ENCODE data around the gene SIGLEC7. TPM values are rescaled to one million over a fixed set of nuclear protein-coding genes. Genes with fewer than 3 reads are reported as not detected.

Gene SIGLEC7
- total RNA-seq, 1 donor from 2014 or later: not detected

DNA sequence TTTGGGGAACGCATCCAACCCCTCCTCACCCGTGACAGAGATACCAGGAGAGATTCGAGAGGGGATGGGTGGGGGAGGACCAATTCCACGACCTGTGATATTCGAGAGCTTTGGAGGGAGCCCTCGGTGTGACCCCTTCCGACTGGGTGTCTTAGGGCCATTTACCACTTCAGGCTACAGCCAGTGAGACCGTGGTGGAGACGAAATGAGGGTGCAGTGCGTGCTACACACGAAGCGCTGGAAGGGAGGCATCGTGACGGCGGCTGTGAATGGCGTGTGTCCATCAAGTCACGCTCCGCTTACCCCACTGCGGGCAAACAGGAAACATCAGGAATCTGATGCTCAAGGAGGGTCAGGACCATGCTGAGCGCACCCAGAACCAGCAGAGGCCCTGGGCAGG is 44.3 kb upstream of the SIGLEC7 start:
- no peaks in the 10 kb centered on the region for H3K79me2 ChIP-seq (ENCODE audit: low read depth)
- Mint-ChIP-seq H3K27ac (no peak overlapping the region), H3K4me1 (peaks cover 2% of the 10 kb centered on the region), H3K36me3 (peaks cover 2% of the 10 kb centered on the region), H3K27me3 (ENCODE audit: insufficient read depth, low read depth) (peaks cover 3% of the 10 kb centered on the region), H3K9me3 (no peaks in the 10 kb centered on the region), H3K4me3 (no peak overlapping the region)
- H2AFZ ChIP-seq (replicated peaks): no peak overlapping the region
- H3K27me3 ChIP-seq: no peaks in the 10 kb centered on the region
- TF ChIP-seq EZH2 (IDR thresholded peaks at IDR 0.05) (no peak), EZH2phosphoT487 (IDR thresholded peaks at IDR 0.05) (no peak)
- TF ChIP-seq, protein P1, sequence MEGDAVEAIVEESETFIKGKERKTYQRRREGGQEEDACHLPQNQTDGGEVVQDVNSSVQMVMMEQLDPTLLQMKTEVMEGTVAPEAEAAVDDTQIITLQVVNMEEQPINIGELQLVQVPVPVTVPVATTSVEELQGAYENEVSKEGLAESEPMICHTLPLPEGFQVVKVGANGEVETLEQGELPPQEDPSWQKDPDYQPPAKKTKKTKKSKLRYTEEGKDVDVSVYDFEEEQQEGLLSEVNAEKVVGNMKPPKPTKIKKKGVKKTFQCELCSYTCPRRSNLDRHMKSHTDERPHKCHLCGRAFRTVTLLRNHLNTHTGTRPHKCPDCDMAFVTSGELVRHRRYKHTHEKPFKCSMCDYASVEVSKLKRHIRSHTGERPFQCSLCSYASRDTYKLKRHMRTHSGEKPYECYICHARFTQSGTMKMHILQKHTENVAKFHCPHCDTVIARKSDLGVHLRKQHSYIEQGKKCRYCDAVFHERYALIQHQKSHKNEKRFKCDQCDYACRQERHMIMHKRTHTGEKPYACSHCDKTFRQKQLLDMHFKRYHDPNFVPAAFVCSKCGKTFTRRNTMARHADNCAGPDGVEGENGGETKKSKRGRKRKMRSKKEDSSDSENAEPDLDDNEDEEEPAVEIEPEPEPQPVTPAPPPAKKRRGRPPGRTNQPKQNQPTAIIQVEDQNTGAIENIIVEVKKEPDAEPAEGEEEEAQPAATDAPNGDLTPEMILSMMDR (IDR thresholded peaks at IDR 0.05): no peak
- H3F3A ChIP-seq (ENCODE audit: low read depth): no peaks in the 10 kb centered on the region
- no peak for DNase-seq (ENCODE audit: low spot score)
- no peaks in the 10 kb centered on the region for H3K36me3 ChIP-seq
- peaks cover 6% of the 10 kb centered on the region for H4K20me1 ChIP-seq (ENCODE audit: low read depth)
- no peak overlapping the region for H3K4me3 ChIP-seq
- no peak overlapping the region for H3K4me2 ChIP-seq
- H3K9ac ChIP-seq: no peak overlapping the region
- H3K4me1 ChIP-seq: no peaks in the 10 kb centered on the region
- no peaks in the 10 kb centered on the region for H3K9me3 ChIP-seq (ENCODE audit: low read depth)
- no peak overlapping the region for H3K27ac ChIP-seq

DNA sequence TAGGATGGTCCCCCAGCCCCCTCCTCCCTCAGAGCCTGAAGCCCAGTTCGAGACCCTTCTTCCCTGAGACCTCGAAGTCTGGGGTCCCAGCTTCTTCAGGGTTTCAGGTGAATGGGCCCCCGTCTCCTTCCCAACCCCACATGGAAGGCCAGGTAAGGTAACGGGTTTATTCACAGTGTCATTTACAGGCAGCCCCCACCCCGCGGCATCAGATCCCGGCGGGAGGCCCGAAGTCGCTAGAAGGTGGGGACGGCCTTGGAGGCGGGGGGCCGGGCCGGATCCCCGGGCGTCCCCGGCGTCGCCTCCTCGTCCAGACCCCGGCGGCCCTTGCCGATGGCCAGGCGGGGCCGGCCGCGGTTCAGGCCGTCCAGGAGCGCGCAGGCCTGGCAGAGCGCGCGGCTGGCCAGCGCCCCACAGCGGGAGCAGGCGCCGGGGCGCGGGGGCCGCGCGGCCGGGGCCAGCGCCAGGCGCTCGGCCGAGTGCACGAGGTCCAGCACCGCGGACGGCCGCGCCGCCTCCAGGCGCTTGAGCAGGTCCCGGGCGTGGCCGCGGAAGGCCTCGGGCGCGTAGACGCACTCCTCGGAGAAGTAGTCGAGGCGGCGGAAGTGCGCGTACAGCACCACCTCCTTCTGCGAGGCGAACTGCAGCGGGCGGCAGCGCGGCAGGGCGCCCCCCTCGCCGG is 43.6 kb upstream of the SIGLEC7 start:
- no peak overlapping the region for H3K4me2 ChIP-seq
- no peaks in the 10 kb centered on the region for H3F3A ChIP-seq (ENCODE audit: low read depth)
- no peaks in the 10 kb centered on the region for H3K4me1 ChIP-seq
- H4K20me1 ChIP-seq (ENCODE audit: low read depth): peaks cover 6% of the 10 kb centered on the region
- H3K9me3 Mint-ChIP-seq: no peaks in the 10 kb centered on the region
- no peak overlapping the region for H3K4me3 Mint-ChIP-seq
- TF ChIP-seq EZH2phosphoT487 (IDR thresholded peaks at IDR 0.05): no peak
- TF ChIP-seq EZH2 (IDR thresholded peaks at IDR 0.05): no peak
- TF ChIP-seq, protein P1 (IDR thresholded peaks at IDR 0.05): no peak
- no peak overlapping the region for H2AFZ ChIP-seq (replicated peaks)
- H3K27me3 Mint-ChIP-seq (ENCODE audit: insufficient read depth, low read depth): peaks cover 3% of the 10 kb centered on the region
- H3K4me3 ChIP-seq: no peak overlapping the region
- no peaks in the 10 kb centered on the region for H3K36me3 ChIP-seq
- peaks cover 2% of the 10 kb centered on the region for H3K36me3 Mint-ChIP-seq
- H3K9me3 ChIP-seq (ENCODE audit: low read depth): no peaks in the 10 kb centered on the region
- H3K79me2 ChIP-seq (ENCODE audit: low read depth): no peaks in the 10 kb centered on the region
- peak; percentile 13 for DNase-seq (ENCODE audit: low spot score)
- no peak overlapping the region for H3K27ac ChIP-seq
- no peak overlapping the region for H3K27ac Mint-ChIP-seq
- no peak overlapping the region for H3K9ac ChIP-seq
- H3K27me3 ChIP-seq: no peaks in the 10 kb centered on the region
- peaks cover 2% of the 10 kb centered on the region for H3K4me1 Mint-ChIP-seq

DNA sequence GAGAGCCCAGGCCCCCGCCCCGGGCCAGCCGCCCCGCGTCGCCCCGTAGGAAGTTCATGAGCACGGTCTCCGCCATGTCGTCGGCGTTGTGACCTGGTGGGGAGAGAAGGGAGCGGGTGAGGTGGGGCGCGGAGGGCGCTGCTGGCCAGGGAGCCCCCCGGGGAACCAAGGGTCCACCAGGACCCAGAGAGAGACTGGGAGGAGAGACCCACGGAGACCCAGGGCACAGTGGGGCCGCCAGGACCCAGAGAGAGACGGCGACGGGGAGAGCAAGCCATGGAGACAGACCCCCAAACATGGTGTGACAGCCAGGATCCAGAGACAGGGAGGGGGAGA is 43.1 kb upstream of the SIGLEC7 start:
- Histone ChIP-seq H3K9me3 (ENCODE audit: low read depth) (no peaks in the 10 kb centered on the region), H3K27ac (no peak overlapping the region), H3K4me3 (no peak overlapping the region), H3K4me2 (no peak overlapping the region), H3K9ac (no peak overlapping the region), H3K4me1 (no peaks in the 10 kb centered on the region), H3K36me3 (no peaks in the 10 kb centered on the region), H3K27me3 (no peaks in the 10 kb centered on the region), H4K20me1 (ENCODE audit: low read depth) (peaks cover 6% of the 10 kb centered on the region), H2AFZ (replicated peaks) (no peak overlapping the region), H3F3A (ENCODE audit: low read depth) (no peaks in the 10 kb centered on the region), H3K79me2 (ENCODE audit: low read depth) (no peaks in the 10 kb centered on the region)
- Mint-ChIP-seq H3K9me3 (no peaks in the 10 kb centered on the region), H3K36me3 (peaks cover 2% of the 10 kb centered on the region), H3K27me3 (ENCODE audit: insufficient read depth, low read depth) (peaks cover 3% of the 10 kb centered on the region), H3K4me1 (peaks cover 2% of the 10 kb centered on the region), H3K27ac (no peak overlapping the region), H3K4me3 (no peak overlapping the region)
- no peak for DNase-seq (ENCODE audit: low spot score)
- TF ChIP-seq, protein P1 (IDR thresholded peaks at IDR 0.05): no peak
- TF ChIP-seq EZH2 (IDR thresholded peaks at IDR 0.05) (no peak), EZH2phosphoT487 (IDR thresholded peaks at IDR 0.05) (no peak)
